HUES6 (cell line): ENCODE measurements around the gene CDC42EP4.

Experiments used
- H3K27ac ChIP-seq: 2 replicates; pipeline ENCODE4 v1.7.0; 2013; ENCODE audit warnings: low read depth, mild to moderate bottlenecking, low read length, inconsistent platforms
- H3K27me3 ChIP-seq: 2 replicates; pipeline ENCODE4 v1.6.1; 2013; ENCODE audit warnings: low read length; ENCODE audit not compliant: control insufficient read depth, insufficient read depth
- H3K36me3 ChIP-seq: 2 replicates; pipeline ENCODE4 v1.6.1; 2013; ENCODE audit warnings: low read length; ENCODE audit not compliant: control insufficient read depth, insufficient read depth
- H3K4me1 ChIP-seq: 2 replicates; pipeline ENCODE4 v1.6.1; 2013; ENCODE audit warnings: low read length; ENCODE audit not compliant: control insufficient read depth, insufficient read depth
- H3K4me3 ChIP-seq: 2 replicates; pipeline ENCODE4 v1.5.1; 2013; ENCODE audit warnings: low read depth, low read length
- H3K9ac ChIP-seq: one replicate; pipeline ENCODE4 v1.6.1; 2013; ENCODE audit warnings: mild to moderate bottlenecking, low read length
- H3K9me3 ChIP-seq: 2 replicates; pipeline ENCODE4 v1.6.1; 2013; ENCODE audit warnings: low read depth, low read length; ENCODE audit not compliant: control insufficient read depth, insufficient read depth

Gene CDC42EP4

GRCh38 chr17:73311781-73312641 lies at the start of gene CDC42EP4:
TSS of gene CDC42EP4 (minus strand) at chr17:73312001. CDS start at chr17:73286500, 25,501 bp downstream.
- Histone ChIP-seq H3K4me3 (peak within 1 kb of the TSS; percentile 97), H3K9ac (peak within 1 kb of the TSS; percentile 73), H3K36me3 (no peaks in the 10 kb centered on the region), H3K4me1 (peaks cover 38% of the 10 kb centered on the region), H3K27me3 (no peaks in the 10 kb centered on the region; the same call in none of the 2 replicates), H3K9me3 (no peaks in the 10 kb centered on the region), H3K27ac (peak within 1 kb of the TSS; percentile 55; the same call in 1 of the 2 replicates)

- peaks cover 53% of the 10 kb centered on the region for H3K4me1 ChIP-seq
- H3K9me3 ChIP-seq, result no peaks in the 10 kb centered on the region
- no peaks in the 10 kb centered on the region for H3K36me3 ChIP-seq
- peak overlapping the region; percentile 72 for H3K9ac ChIP-seq
- peak overlapping the region; percentile 49 for H3K4me3 ChIP-seq
- no peak overlapping the region; the same call in 1 of the 2 replicates for H3K27ac ChIP-seq
- no peaks in the 10 kb centered on the region for H3K27me3 ChIP-seq
Observed at GRCh38 chr17:73360961-73361761, 49.4 kb upstream of the CDC42EP4 start.

GRCh38 chr17:73359987-73360410 lies 48.2 kb upstream of the CDC42EP4 start:
- H3K27ac ChIP-seq, result no peak overlapping the region
- H3K4me1 ChIP-seq, result peaks cover 45% of the 10 kb centered on the region
- peak overlapping the region; percentile 25 for H3K4me3 ChIP-seq
- H3K9ac ChIP-seq, result peak overlapping the region; percentile 60
- H3K36me3 ChIP-seq, result no peaks in the 10 kb centered on the region
- H3K27me3 ChIP-seq, result no peaks in the 10 kb centered on the region
- no peaks in the 10 kb centered on the region for H3K9me3 ChIP-seq

- H3K27ac ChIP-seq, result no peak overlapping the region
- no peaks in the 10 kb centered on the region for H3K27me3 ChIP-seq
- no peaks in the 10 kb centered on the region for H3K36me3 ChIP-seq
Observed at GRCh38 chr17:73359352-73359751, 47.6 kb upstream of the CDC42EP4 start.

GRCh38 chr17:73358668-73359067 lies 46.9 kb upstream of the CDC42EP4 start:
- Histone ChIP-seq H3K4me1 (peaks cover 40% of the 10 kb centered on the region), H3K27me3 (no peaks in the 10 kb centered on the region), H3K27ac (no peak overlapping the region), H3K36me3 (no peaks in the 10 kb centered on the region), H3K9ac (no peak overlapping the region), H3K4me3 (no peak overlapping the region), H3K9me3 (no peaks in the 10 kb centered on the region)

More at GRCh38 chr17:73359352-73359751, 47.6 kb upstream of the CDC42EP4 start:
- Histone ChIP-seq H3K4me3 (no peak overlapping the region), H3K4me1 (peaks cover 45% of the 10 kb centered on the region), H3K9ac (no peak overlapping the region), H3K9me3 (no peaks in the 10 kb centered on the region)

- no peak overlapping the region for H3K27ac ChIP-seq
- H3K4me1 ChIP-seq, result peaks cover 37% of the 10 kb centered on the region
- no peaks in the 10 kb centered on the region for H3K36me3 ChIP-seq
- H3K9ac ChIP-seq, result no peak overlapping the region
- no peaks in the 10 kb centered on the region for H3K27me3 ChIP-seq
- no peaks in the 10 kb centered on the region for H3K9me3 ChIP-seq
- H3K4me3 ChIP-seq, result no peak overlapping the region
Observed at GRCh38 chr17:73357981-73358380, 46.2 kb upstream of the CDC42EP4 start.

GRCh38 chr17:73357318-73357717 lies 45.5 kb upstream of the CDC42EP4 start:
- no peaks in the 10 kb centered on the region for H3K36me3 ChIP-seq
- H3K9me3 ChIP-seq, result no peaks in the 10 kb centered on the region
- no peak overlapping the region for H3K4me3 ChIP-seq
- H3K27ac ChIP-seq, result no peak overlapping the region
- H3K4me1 ChIP-seq, result peaks cover 34% of the 10 kb centered on the region
- H3K27me3 ChIP-seq, result no peaks in the 10 kb centered on the region
- H3K9ac ChIP-seq, result no peak overlapping the region

GRCh38 chr17:73356561-73357170 lies 44.9 kb upstream of the CDC42EP4 start:
- H3K27ac ChIP-seq, result no peak overlapping the region
- peaks cover 27% of the 10 kb centered on the region for H3K4me1 ChIP-seq
- no peak overlapping the region for H3K4me3 ChIP-seq
- H3K9ac ChIP-seq, result no peak overlapping the region
- no peaks in the 10 kb centered on the region for H3K9me3 ChIP-seq
- H3K27me3 ChIP-seq, result no peaks in the 10 kb centered on the region
- no peaks in the 10 kb centered on the region for H3K36me3 ChIP-seq

GRCh38 chr17:73354423-73355284 lies 42.9 kb upstream of the CDC42EP4 start:
- no peaks in the 10 kb centered on the region; the same call in 1 of the 2 replicates for H3K9me3 ChIP-seq
- no peaks in the 10 kb centered on the region for H3K36me3 ChIP-seq
- H3K9ac ChIP-seq, result no peak overlapping the region
- H3K27me3 ChIP-seq, result no peaks in the 10 kb centered on the region
- H3K27ac ChIP-seq, result no peak overlapping the region
- H3K4me3 ChIP-seq, result no peak overlapping the region
- peaks cover 11% of the 10 kb centered on the region for H3K4me1 ChIP-seq

- peaks cover 30% of the 10 kb centered on the region; the same call in 1 of the 2 replicates for H3K4me1 ChIP-seq
- no peaks in the 10 kb centered on the region for H3K27me3 ChIP-seq
- H3K4me3 ChIP-seq, result no peak overlapping the region
- no peak overlapping the region for H3K27ac ChIP-seq
- no peaks in the 10 kb centered on the region for H3K36me3 ChIP-seq
- no peak overlapping the region for H3K9ac ChIP-seq
- H3K9me3 ChIP-seq, result no peaks in the 10 kb centered on the region; the same call in 1 of the 2 replicates
Observed at GRCh38 chr17:73352261-73352660, 40.5 kb upstream of the CDC42EP4 start.
